GM08714 (cell line): ENCODE data around the gene CD22.

Experiments
- H3K4me3 ChIP-seq: fragments of 200-500 bp; sonication (Bioruptor generic); 2 replicates; pipeline ENCODE4 v1.5.1; 2014; ENCODE audit warnings: mild to moderate bottlenecking, low read length, inconsistent platforms
- ZNF274 ChIP-seq: IDR thresholded peaks from 2 replicates; pipeline ENCODE4 v1.6.1; 2012; ENCODE audit warnings: mild to moderate bottlenecking, low read depth, low read length

CD22 gene

DNA sequence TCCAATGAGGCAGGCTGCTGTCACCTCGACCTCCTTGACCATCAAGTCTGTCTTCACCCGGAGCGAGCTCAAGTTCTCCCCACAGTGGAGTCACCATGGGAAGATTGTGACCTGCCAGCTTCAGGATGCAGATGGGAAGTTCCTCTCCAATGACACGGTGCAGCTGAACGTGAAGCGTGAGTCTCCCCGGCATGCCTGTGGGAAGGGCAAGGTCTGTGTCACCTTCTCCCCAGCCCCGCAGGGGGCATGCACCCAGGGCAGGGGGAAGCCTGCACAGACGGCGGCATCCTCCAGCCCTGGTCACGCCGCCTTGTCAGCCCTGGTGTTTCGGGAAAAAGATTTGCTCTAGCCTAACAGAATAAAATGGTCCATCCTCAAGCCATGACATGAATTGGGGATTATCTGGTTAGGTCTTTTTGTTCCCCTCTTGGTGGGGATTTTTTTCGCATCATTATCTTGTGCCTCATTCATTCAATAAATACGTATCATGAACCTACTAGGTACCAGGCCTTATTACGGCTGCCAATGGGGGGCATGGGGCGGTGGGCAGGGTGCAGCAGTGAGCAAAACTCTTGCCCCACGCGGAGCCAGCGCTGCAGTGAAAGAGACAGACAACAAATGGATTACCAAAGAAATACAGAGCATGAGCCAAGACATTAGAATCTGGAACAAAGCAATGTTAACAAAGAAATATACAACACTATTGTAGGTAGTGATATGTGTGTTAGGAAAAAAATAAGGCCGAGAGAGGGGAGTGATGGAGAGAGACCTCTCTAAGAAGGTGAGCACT is 7.4 kb downstream of the CD22 start:
- TF ChIP-seq ZNF274, result no peak
- H3K4me3 ChIP-seq, result no peak overlapping the region

DNA sequence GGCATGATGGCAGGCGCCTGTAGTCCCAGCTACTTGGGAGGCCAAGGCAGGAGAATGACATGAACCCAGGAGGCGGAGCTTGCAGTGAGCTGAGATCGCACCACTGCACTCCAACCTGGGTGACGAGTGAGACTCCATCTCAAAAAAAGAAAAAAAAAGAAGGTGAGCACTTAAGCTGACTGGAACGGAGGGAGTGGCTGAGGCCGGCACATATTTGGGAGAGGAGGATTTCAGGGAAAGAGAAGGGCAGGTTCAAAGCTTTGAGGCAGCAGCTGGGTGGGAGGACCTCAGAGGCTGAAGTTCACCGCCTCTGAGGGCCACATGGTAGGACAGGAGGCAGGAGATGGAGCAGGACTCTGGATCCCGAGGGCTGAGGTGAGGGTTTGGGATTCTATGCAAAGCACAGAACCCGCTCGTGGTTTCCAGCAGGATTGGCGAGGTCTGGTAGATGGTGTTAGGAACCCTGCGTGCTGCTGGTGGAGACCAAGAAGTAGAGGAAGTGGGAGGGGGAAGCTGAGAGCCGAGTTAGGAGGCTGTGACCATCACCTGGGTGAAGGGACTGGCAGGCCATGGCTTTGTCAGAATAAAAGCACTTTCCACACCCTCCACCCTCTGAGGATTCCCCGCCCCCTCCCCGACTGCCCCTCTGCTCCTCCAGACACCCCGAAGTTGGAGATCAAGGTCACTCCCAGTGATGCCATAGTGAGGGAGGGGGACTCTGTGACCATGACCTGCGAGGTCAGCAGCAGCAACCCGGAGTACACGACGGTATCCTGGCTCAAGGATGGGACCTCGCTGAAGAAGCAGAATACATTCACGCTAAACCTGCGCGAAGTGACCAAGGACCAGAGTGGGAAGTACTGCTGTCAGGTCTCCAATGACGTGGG is 8.4 kb downstream of the CD22 start:
- no peak for TF ChIP-seq ZNF274

DNA sequence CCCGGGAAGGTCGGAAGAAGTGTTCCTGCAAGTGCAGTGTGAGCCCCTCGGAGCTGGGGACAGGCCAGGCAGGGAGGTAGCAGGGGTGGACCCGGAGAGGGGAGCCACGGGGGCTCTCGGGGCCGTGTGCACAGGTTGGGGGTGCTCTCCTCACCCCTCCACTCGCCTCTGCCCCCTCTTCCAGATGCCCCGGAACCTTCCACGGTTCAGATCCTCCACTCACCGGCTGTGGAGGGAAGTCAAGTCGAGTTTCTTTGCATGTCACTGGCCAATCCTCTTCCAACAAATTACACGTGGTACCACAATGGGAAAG is 9.0 kb downstream of the CD22 start:
- no peak overlapping the region for H3K4me3 ChIP-seq
- no peak for TF ChIP-seq ZNF274

More for the DNA sequence above, 8.4 kb downstream of the CD22 start:
- H3K4me3 ChIP-seq, result no peak overlapping the region

DNA sequence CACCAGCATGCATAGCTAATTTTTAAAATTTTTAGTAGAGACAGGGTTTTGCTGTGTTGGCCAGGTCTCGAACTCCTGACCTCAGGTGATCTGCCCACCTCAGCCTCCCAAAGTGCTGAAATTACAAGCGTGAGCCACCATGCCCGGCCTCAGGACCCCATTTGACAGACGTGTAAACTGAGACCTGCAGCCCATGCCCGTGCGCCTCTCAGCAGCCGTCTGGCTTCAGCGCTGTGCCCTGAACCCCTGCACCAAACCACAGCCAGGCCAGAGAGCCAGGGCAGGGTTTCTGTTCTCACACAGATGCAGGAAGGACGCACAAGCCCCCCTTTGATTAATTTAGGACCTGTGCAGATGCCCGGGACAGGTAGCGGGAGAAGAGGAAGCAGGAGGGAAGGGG is 11.4 kb downstream of the CD22 start:
- H3K4me3 ChIP-seq, result no peak overlapping the region
- no peak for TF ChIP-seq ZNF274

GRCh38 chr19:35341006-35341405 is 12.0 kb downstream of the CD22 start:
- TF ChIP-seq ZNF274, result no peak
- H3K4me3 ChIP-seq, result no peak overlapping the region

- H3K4me3 ChIP-seq, result no peak overlapping the region
- no peak for TF ChIP-seq ZNF274
Observed at GRCh38 chr19:35341565-35342225, 12.7 kb downstream of the CD22 start.

- no peak overlapping the region for H3K4me3 ChIP-seq
Observed at GRCh38 chr19:35342430-35342829, 13.4 kb downstream of the CD22 start.

GRCh38 chr19:35344511-35345031 is 15.6 kb downstream of the CD22 start:
- no peak overlapping the region for H3K4me3 ChIP-seq
- TF ChIP-seq ZNF274, result no peak

More at GRCh38 chr19:35342430-35342829, 13.4 kb downstream of the CD22 start:
- no peak for TF ChIP-seq ZNF274

DNA sequence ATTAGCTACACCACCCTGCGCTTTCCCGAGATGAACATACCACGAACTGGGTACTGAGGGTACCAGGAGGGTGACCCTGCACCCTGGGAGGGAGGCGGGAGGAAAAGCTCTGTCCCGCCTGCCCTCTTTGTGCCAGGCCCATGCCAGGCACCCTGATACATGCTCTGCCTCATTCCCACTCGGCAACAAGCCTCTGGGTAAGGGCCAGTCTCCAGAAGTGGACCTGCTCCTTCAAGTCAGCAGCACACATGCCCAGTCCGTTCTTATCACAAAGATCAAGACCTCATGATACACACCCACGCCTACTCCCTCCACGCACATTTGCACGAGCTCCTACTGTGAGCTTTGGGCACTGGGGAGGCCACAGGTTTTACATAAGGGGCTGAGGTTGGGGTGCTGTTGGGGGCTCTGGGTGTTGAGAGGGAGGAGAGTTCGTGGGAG is 16.7 kb downstream of the CD22 start:
- no peak overlapping the region for H3K4me3 ChIP-seq
- no peak for TF ChIP-seq ZNF274

- TF ChIP-seq ZNF274, result no peak
- no peak overlapping the region; the same call in 1 of the 2 replicates for H3K4me3 ChIP-seq
Observed at GRCh38 chr19:35346193-35347052, 17.4 kb downstream of the CD22 start.

DNA sequence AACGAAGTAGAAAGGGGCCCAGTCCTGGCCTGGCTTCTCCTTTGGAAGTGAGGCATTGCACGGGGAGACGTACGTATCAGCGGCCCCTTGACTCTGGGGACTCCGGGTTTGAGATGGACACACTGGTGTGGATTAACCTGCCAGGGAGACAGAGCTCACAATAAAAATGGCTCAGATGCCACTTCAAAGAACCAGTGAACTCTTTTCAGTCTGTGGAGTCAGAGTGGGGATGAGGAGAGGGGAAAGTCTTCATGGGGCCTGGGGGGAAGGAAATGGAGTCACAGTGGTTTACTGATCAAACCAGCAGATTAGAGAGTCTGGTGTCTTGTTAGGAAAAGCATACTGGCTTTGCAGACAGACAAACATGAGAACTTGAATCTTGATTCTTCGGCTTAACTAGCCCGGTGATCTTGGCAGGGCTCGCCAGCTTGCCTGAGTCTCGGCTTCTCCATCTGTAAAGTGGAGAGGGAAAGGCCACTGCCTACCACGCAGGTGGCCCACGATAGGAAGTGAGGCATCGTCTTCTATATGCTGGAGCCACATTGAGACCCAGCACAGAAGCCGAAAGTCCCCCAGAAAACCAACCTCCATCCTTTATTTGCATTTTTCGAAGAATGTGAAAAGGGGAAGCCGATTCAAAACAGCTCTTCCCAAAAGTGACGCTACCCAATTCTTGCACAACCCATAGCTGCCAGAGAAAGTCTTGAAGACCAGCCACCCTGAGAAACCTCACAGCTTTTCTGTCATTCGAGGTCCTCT is 18.4 kb downstream of the CD22 start, which contains the start of gene FFAR1:
Gene FFAR1, plus strand, starts transcription at position 732 of the 759 bp plus-strand sequence. CDS start 3,650 bp downstream, outside the sequence.
- H3K4me3 ChIP-seq, result no peak within 1 kb of the TSS; the same call in 1 of the 2 replicates
- no peak for TF ChIP-seq ZNF274

DNA sequence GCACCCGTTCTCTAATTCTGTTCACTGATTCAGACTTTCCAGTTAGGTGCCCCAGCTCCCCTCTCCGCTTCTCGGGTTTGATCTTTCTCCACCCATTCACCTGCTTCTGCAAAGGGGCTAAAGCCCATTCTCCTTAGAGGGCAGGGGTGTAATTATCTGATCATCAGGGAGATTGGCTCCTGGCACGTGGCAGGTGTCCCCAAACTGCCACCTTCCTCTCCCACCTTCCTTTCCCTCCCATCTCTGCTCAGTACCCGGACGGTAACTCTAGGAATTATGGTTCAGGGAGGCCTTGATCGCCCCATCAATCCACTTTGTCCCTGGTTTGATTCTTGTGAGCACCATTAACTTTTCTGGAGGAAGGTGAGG is 18.9 kb downstream of the CD22 start:
- H3K4me3 ChIP-seq, result no peak overlapping the region
- TF ChIP-seq ZNF274, result no peak
